ENCODE results near the gene TMEM51.

- TF ChIP-seq CTCF (IDR thresholded peaks at IDR 0.05), result no peak
- TF ChIP-seq EP300 (IDR thresholded peaks at IDR 0.05), result no peak
- TF ChIP-seq POLR2A (IDR thresholded peaks at IDR 0.05), result no peak
Measured at GRCh38 chr1:15255582-15256149, 102.1 kb downstream of the TMEM51 start.
